IMR-90 (cell line): ENCODE results near the gene RPUSD1. TPM values are rescaled to one million over a fixed set of nuclear protein-coding genes. Genes with fewer than 3 reads are reported as not detected.

ENCODE experiments used
- ATAC-seq: fragments of 200-7000 bp; cut with Tn5 transposase; 2 replicates; pipeline ENCODE4 v1.9.1; 2020; ENCODE audit warnings: low read depth, mild to moderate bottlenecking, moderate library complexity
- BruUV-seq: library from RNA; stranded (reverse); fragments of 400-500 nt; replicated peaks from 2 replicates; lab custom pipeline; 2021; lab: Mats Ljungman, UMichigan
- CTCF ChIA-PET: fragments of 300-600 bp; formaldehyde crosslinking; extraction: SDS; loops from one replicate; lab custom pipeline; 2021; ENCODE audit warnings: antibody characterized with exemption; lab: Yijun Ruan, JAX
- POLR2A ChIA-PET: fragments of 300-600 bp; sonication (Branson Sonifier 250); formaldehyde crosslinking; loops from one replicate; lab custom pipeline; 2022; ENCODE audit warnings: antibody characterized with exemption; ENCODE audit not compliant: unreplicated experiment; lab: Charles Lee
- DNase-seq: peaks from one replicate; pipeline ENCODE4 v3.0.0; 2013
- H2AFZ ChIP-seq: replicated peaks from 2 replicates; pipeline ENCODE3; 2013; ENCODE audit warnings: low read length, mild to moderate bottlenecking; ENCODE audit not compliant: poor library complexity
- H2AK5ac ChIP-seq: 2 replicates; pipeline ENCODE4 v1.6.1; 2013; ENCODE audit warnings: low read depth, low read length, inconsistent platforms
- H2AK9ac ChIP-seq: replicated peaks from 2 replicates; pipeline ENCODE3; 2013; ENCODE audit warnings: mild to moderate bottlenecking, low read depth, low read length, moderate library complexity; ENCODE audit not compliant: poor library complexity
- H2BK120ac ChIP-seq: 2 replicates; pipeline ENCODE4 v1.6.1; 2013; ENCODE audit warnings: low read depth, low read length, inconsistent platforms
- H2BK15ac ChIP-seq: 3 replicates; pipeline ENCODE4 v1.6.1; 2013; ENCODE audit warnings: low read depth, low read length, inconsistent platforms
- H2BK20ac ChIP-seq: 2 replicates; pipeline ENCODE4 v1.6.1; 2013; ENCODE audit warnings: low read depth, mild to moderate bottlenecking, inconsistent platforms, low read length, moderate library complexity
- H2BK5ac ChIP-seq: 2 replicates; pipeline ENCODE4 v1.6.1; 2013; ENCODE audit warnings: mild to moderate bottlenecking, low read depth, low read length, inconsistent platforms; ENCODE audit not compliant: poor library complexity, severe bottlenecking
- H3K14ac ChIP-seq: replicated peaks from 2 replicates; pipeline ENCODE4 v1.6.1; 2013; ENCODE audit warnings: low read depth, low read length, inconsistent platforms
- H3K18ac ChIP-seq: 2 replicates; pipeline ENCODE4 v1.6.1; 2013; ENCODE audit warnings: low read depth, low read length, control low read depth
- H3K23ac ChIP-seq: 2 replicates; pipeline ENCODE4 v1.6.1; 2013; ENCODE audit warnings: low read depth, low read length, inconsistent platforms
- H3K27ac ChIP-seq: 2 replicates; pipeline ENCODE4 v1.5.1; 2013; ENCODE audit warnings: mild to moderate bottlenecking, control low read depth, low read length; ENCODE audit not compliant: insufficient read depth
- H3K27me3 ChIP-seq: 2 replicates; pipeline ENCODE4 v1.6.1; 2013; ENCODE audit warnings: low read length; ENCODE audit not compliant: control insufficient read depth, insufficient read depth
- H3K36me3 ChIP-seq: 2 replicates; pipeline ENCODE4 v1.6.1; 2013; ENCODE audit warnings: low read length, mixed read lengths; ENCODE audit not compliant: control insufficient read depth, insufficient read depth
- H3K4ac ChIP-seq: 2 replicates; pipeline ENCODE4 v1.6.1; 2013; ENCODE audit warnings: low read depth, low read length, inconsistent platforms
- H3K4me1 ChIP-seq: 2 replicates; pipeline ENCODE4 v1.6.1; 2013; ENCODE audit warnings: low read length, mixed read lengths; ENCODE audit not compliant: control insufficient read depth, insufficient read depth
- H3K4me2 ChIP-seq: 2 replicates; pipeline ENCODE4 v1.6.1; 2013; ENCODE audit warnings: low read depth, mild to moderate bottlenecking, control low read depth, low read length, moderate library complexity
- H3K4me3 ChIP-seq: 2 replicates; pipeline ENCODE4 v1.5.1; 2013; ENCODE audit warnings: low read depth, mild to moderate bottlenecking, control low read depth, low read length, moderate library complexity; ENCODE audit not compliant: insufficient read depth
- H3K56ac ChIP-seq: 2 replicates; pipeline ENCODE4 v1.6.1; 2013; ENCODE audit warnings: low read length, inconsistent platforms; ENCODE audit not compliant: insufficient read depth; ENCODE audit errors: extremely low read depth
- H3K79me1 ChIP-seq, 2 experiments: 2 replicates each; pipeline ENCODE4 v1.6.1; 2013; ENCODE audit warnings: low read length in 2 of 2, inconsistent platforms in 1 of 2, low read depth in 1 of 2
- H3K9ac ChIP-seq: 2 replicates; pipeline ENCODE4 v1.6.1; 2013; ENCODE audit warnings: low read depth, low read length, control low read depth
- H3K9me1 ChIP-seq: 2 replicates; pipeline ENCODE4 v1.6.1; 2013; ENCODE audit warnings: low read length, inconsistent platforms; ENCODE audit not compliant: insufficient read depth
- H3K9me3 ChIP-seq: 2 replicates; pipeline ENCODE4 v1.6.1; 2013; ENCODE audit warnings: low read length; ENCODE audit not compliant: control insufficient read depth, insufficient read depth
- H4K20me1 ChIP-seq: 2 replicates; pipeline ENCODE4 v1.6.1; 2013; ENCODE audit warnings: low read length, inconsistent platforms; ENCODE audit not compliant: insufficient read depth
- H4K5ac ChIP-seq: 2 replicates; pipeline ENCODE4 v1.6.1; 2013; ENCODE audit warnings: mild to moderate bottlenecking, low read depth, low read length, control low read depth
- H4K8ac ChIP-seq, 2 experiments: 2 replicates each; pipeline ENCODE4 v1.6.1; 2013; ENCODE audit warnings: low read depth in 2 of 2, low read length in 2 of 2, control low read depth in 1 of 2, inconsistent platforms in 1 of 2
- H4K91ac ChIP-seq: 2 replicates; pipeline ENCODE4 v1.6.1; 2013; ENCODE audit warnings: low read depth, low read length, inconsistent platforms; ENCODE audit not compliant: insufficient read depth
- BHLHE40 ChIP-seq: fragments of 150-350 bp; IDR thresholded peaks from 2 replicates; pipeline ENCODE4 v1.6.1; 2016; ENCODE audit warnings: mild to moderate bottlenecking, low read depth, low read length
- CEBPB ChIP-seq: IDR thresholded peaks from 2 replicates; pipeline ENCODE4 v1.6.1; 2012; ENCODE audit warnings: low read depth, low read length, improper control_type of control experiment
- CHD1 ChIP-seq: IDR thresholded peaks from 2 replicates; pipeline ENCODE4 v1.6.1; 2012; ENCODE audit warnings: low read depth, low read length, improper control_type of control experiment
- CTCF ChIP-seq: conservative IDR thresholded peaks from 2 replicates; pipeline ENCODE4 v1.5.1; 2012; ENCODE audit warnings: mild to moderate bottlenecking, low read depth, low read length, improper control_type of control experiment
- ELK1 ChIP-seq: fragments of 150-350 bp; IDR thresholded peaks from 2 replicates; pipeline ENCODE4 v1.6.1; 2016; ENCODE audit warnings: low read depth, mild to moderate bottlenecking, low read length, moderate library complexity, borderline replicate concordance
- FOS ChIP-seq: fragments of 150-350 bp; IDR thresholded peaks from 2 replicates; pipeline ENCODE4 v1.6.1; 2016; ENCODE audit warnings: low read depth, low read length
- MAFK ChIP-seq: IDR thresholded peaks from 2 replicates; pipeline ENCODE4 v1.6.1; 2012; ENCODE audit warnings: low read depth, low read length, improper control_type of control experiment
- MAZ ChIP-seq: IDR thresholded peaks from 2 replicates; pipeline ENCODE4 v1.6.1; 2012; ENCODE audit warnings: low read depth, mild to moderate bottlenecking, low read length, improper control_type of control experiment, moderate library complexity, borderline replicate concordance
- MXI1 ChIP-seq: IDR thresholded peaks from 2 replicates; pipeline ENCODE4 v1.6.1; 2012; ENCODE audit warnings: low read depth, mild to moderate bottlenecking, low read length, moderate library complexity, borderline replicate concordance
- NFE2L2 ChIP-seq: fragments of 150-350 bp; IDR thresholded peaks from 2 replicates; pipeline ENCODE4 v1.6.1; 2016; ENCODE audit warnings: low read depth, mild to moderate bottlenecking, low read length
- POLR2A ChIP-seq: IDR thresholded peaks from 2 replicates; pipeline ENCODE4 v1.6.1; 2012; ENCODE audit warnings: mild to moderate bottlenecking, low read depth, low read length
- RAD21 ChIP-seq: IDR thresholded peaks from 2 replicates; pipeline ENCODE4 v1.6.1; 2012; ENCODE audit warnings: low read length, improper control_type of control experiment
- RCOR1 ChIP-seq: IDR thresholded peaks from 2 replicates; pipeline ENCODE4 v1.6.1; 2012; ENCODE audit warnings: mild to moderate bottlenecking, low read length, improper control_type of control experiment; ENCODE audit not compliant: insufficient replicate concordance
- RFX5 ChIP-seq: IDR thresholded peaks from 2 replicates; pipeline ENCODE4 v1.8.0; 2012; ENCODE audit warnings: low read depth, mild to moderate bottlenecking, low read length, moderate library complexity
- SMC3 ChIP-seq: fragments of 150-350 bp; IDR thresholded peaks from 2 replicates; pipeline ENCODE4 v1.6.1; 2016; ENCODE audit warnings: low read depth, mild to moderate bottlenecking, antibody characterized with exemption, low read length, moderate library complexity
- USF2 ChIP-seq: fragments of 150-350 bp; IDR thresholded peaks from 2 replicates; pipeline ENCODE4 v1.6.1; 2017; ENCODE audit warnings: mild to moderate bottlenecking, antibody characterized with exemption, low read length, low read depth
- WGBS, 2 experiments: methylation state at CpG; one replicate each; pipeline versions ENCODE4 v1.1.5 to v1.1.7; 2013; ENCODE audit warnings: missing lambda C conversion rate in 2 of 2; ENCODE audit not compliant: insufficient read length in 1 of 2; ENCODE audit errors: extremely low coverage in 2 of 2; 5-methylcytosine and 5-hydroxymethylcytosine counted together
- dilution Hi-C: fragments of 300-500 bp; cut with HindIII; formaldehyde crosslinking; loops from one replicate; pipeline ENCODE4 v1.14.3; 2018; ENCODE audit warnings: low sequenced_read_pairs; ENCODE audit not compliant: unreplicated experiment
- in situ Hi-C: fragments of 300-500 bp; cut with MboI; formaldehyde crosslinking; loops from 3 replicates; pipeline ENCODE4 v1.14.3; 2019; ENCODE audit warnings: low sequenced_read_pairs, inconsistent platforms, mixed read lengths
- intact Hi-C: fragments of 100-400 bp; cut with micrococcal nuclease; formaldehyde crosslinking; loops from 2 replicates; pipeline ENCODE4 v1.10.0; 2022
- polyA plus RNA-seq, 3 experiments: library from polyadenylated mRNA; depleted of rRNA; stranded (reverse); fragments of >200 nt; gene quantifications; 2 replicates each; pipeline ENCODE4 v1.2.3, GENCODE V29; 2012; ENCODE audit warnings: low replicate concordance in 1 of 3
- total RNA-seq: library from RNA; depleted of rRNA; stranded (reverse); fragments of >200 nt; gene quantifications from 2 replicates; pipeline ENCODE4 v1.2.3, GENCODE V29; 2012

The RPUSD1 gene
- total and polyA plus RNA-seq, 2 of the 4 experiments (the other 2 are of a cell fraction) = 13.1 to 32.3 TPM

GRCh38 chr16:782258-782657 lies 5.9 kb downstream of the RPUSD1 start:
- no peak overlapping the region for H3K56ac ChIP-seq
- no peak overlapping the region for H2AK5ac ChIP-seq
- H2BK5ac ChIP-seq = no peak overlapping the region
- no peak overlapping the region for H2BK15ac ChIP-seq
- no peak overlapping the region for H4K5ac ChIP-seq
- H3K9me1 ChIP-seq = no peaks in the 10 kb centered on the region
- H3K36me3 ChIP-seq = peaks cover 10% of the 10 kb centered on the region; the same call in 1 of the 2 replicates
- POLR2A ChIA-PET = no interaction called here
- no peak overlapping the region for H3K27ac ChIP-seq
- in situ Hi-C loops = no loop called here
- H3K4me2 ChIP-seq = no peak overlapping the region
- intact Hi-C loops = no loop called here
- 29% methylated on average over 6 of the region's 6 CpGs; no CpG with 5 or more reads in 1 of the 2 experiments for WGBS, 2 experiments
- H4K20me1 ChIP-seq = peaks cover 13% of the 10 kb centered on the region
- H3K4ac ChIP-seq = no peak overlapping the region
- no peaks in the 10 kb centered on the region for H3K9me3 ChIP-seq
- peaks cover 0 to 17% of the 10 kb centered on the region in 2 experiments; a peak in 1 of 4 replicates for H3K79me1 ChIP-seq
- no peak overlapping the region for H2BK20ac ChIP-seq
- no peak overlapping the region for H4K91ac ChIP-seq
- TF ChIP-seq FOS (no peak), CEBPB (no peak), RCOR1 (no peak), POLR2A (no peak), SMC3 (no peak), USF2 (no peak), MXI1 (no peak), MAFK (no peak), CTCF (no peak), BHLHE40 (no peak), CHD1 (no peak), NFE2L2 (no peak), RAD21 (no peak), ELK1 (no peak), RFX5 (no peak), MAZ (no peak)
- DNase-seq = no peak
- H3K18ac ChIP-seq = no peak overlapping the region
- CTCF ChIA-PET = no interaction called here
- dilution Hi-C loops = no loop called here
- H3K9ac ChIP-seq = no peak overlapping the region
- no peak for ATAC-seq
- peaks cover 9% of the 10 kb centered on the region; the same call in 1 of the 2 replicates for H3K27me3 ChIP-seq
- H2AFZ ChIP-seq = no peak overlapping the region
- BruUV-seq = no TSS peak
- H3K23ac ChIP-seq = no peak overlapping the region
- H3K14ac ChIP-seq = no peak overlapping the region
- no peak overlapping the region for H4K8ac ChIP-seq
- no peak overlapping the region for H3K4me3 ChIP-seq
- H3K4me1 ChIP-seq = peaks cover 7% of the 10 kb centered on the region; the same call in 1 of the 2 replicates
- H2AK9ac ChIP-seq = peak overlapping the region; percentile 68
- H2BK120ac ChIP-seq = no peak overlapping the region
